ENCODE results near the gene RYR3.

The RYR3 gene

GRCh38 chr15:33320017-33320416 is 9.2 kb downstream of the RYR3 start:
- no peak for DNase-seq (ENCODE audit: low read depth)

GRCh38 chr15:33322091-33322490 is 11.3 kb downstream of the RYR3 start:
- DNase-seq (ENCODE audit: low read depth): no peak

- DNase-seq (ENCODE audit: low read depth): no peak
Measured at GRCh38 chr15:33324609-33325008, 13.8 kb downstream of the RYR3 start.

GRCh38 chr15:33326908-33327307 is 16.1 kb downstream of the RYR3 start:
- no peak for DNase-seq (ENCODE audit: low read depth)

- no peak for DNase-seq (ENCODE audit: low read depth)
Measured at GRCh38 chr15:33328106-33328505, 17.3 kb downstream of the RYR3 start.

GRCh38 chr15:33329457-33329856 is 18.7 kb downstream of the RYR3 start:
- DNase-seq (ENCODE audit: low read depth): no peak

GRCh38 chr15:33330931-33331330 is 20.2 kb downstream of the RYR3 start:
- no peak for DNase-seq (ENCODE audit: low read depth)

GRCh38 chr15:33341953-33342352 is 31.2 kb downstream of the RYR3 start:
- no peak for DNase-seq (ENCODE audit: low read depth)

GRCh38 chr15:33343275-33343674 is 32.5 kb downstream of the RYR3 start:
- no peak for DNase-seq (ENCODE audit: low read depth)

GRCh38 chr15:33344111-33344510 is 33.3 kb downstream of the RYR3 start:
- DNase-seq (ENCODE audit: low read depth): no peak

- DNase-seq (ENCODE audit: low read depth): no peak
Measured at GRCh38 chr15:33344530-33344929, 33.8 kb downstream of the RYR3 start.

GRCh38 chr15:33354411-33354810 is 43.6 kb downstream of the RYR3 start:
- no peak for DNase-seq (ENCODE audit: low read depth)

- no peak for DNase-seq (ENCODE audit: low read depth)
Measured at GRCh38 chr15:33357845-33358244, 47.1 kb downstream of the RYR3 start.

GRCh38 chr15:33358306-33358705 is 47.5 kb downstream of the RYR3 start:
- no peak for DNase-seq (ENCODE audit: low read depth)

- no peak for DNase-seq (ENCODE audit: low read depth)
Measured at GRCh38 chr15:33360886-33361285, 50.1 kb downstream of the RYR3 start.

- DNase-seq (ENCODE audit: low read depth): no peak
Measured at GRCh38 chr15:33369941-33370622, 59.3 kb downstream of the RYR3 start.

- no peak for DNase-seq (ENCODE audit: low read depth)
Measured at GRCh38 chr15:33370623-33371020, 59.9 kb downstream of the RYR3 start.

GRCh38 chr15:33371159-33371558 is 60.4 kb downstream of the RYR3 start:
- DNase-seq (ENCODE audit: low read depth): no peak

- no peak for DNase-seq (ENCODE audit: low read depth)
Measured at GRCh38 chr15:33374226-33374914, 63.6 kb downstream of the RYR3 start.

- no peak for DNase-seq (ENCODE audit: low read depth)
Measured at GRCh38 chr15:33375236-33375635, 64.5 kb downstream of the RYR3 start.

GRCh38 chr15:33377204-33377603 is 66.4 kb downstream of the RYR3 start:
- DNase-seq (ENCODE audit: low read depth): no peak

- DNase-seq (ENCODE audit: low read depth): no peak
Measured at GRCh38 chr15:33378866-33379480, 68.2 kb downstream of the RYR3 start.

- no peak for DNase-seq (ENCODE audit: low read depth)
Measured at GRCh38 chr15:33380406-33380805, 69.6 kb downstream of the RYR3 start.
